ENCODE data around the gene CRACR2B. TPM values are rescaled to one million over a fixed set of nuclear protein-coding genes. Genes with fewer than 3 reads are reported as not detected.

Gene CRACR2B
- total RNA-seq, 1 experiment from 2014 or later, result 132 TPM

DNA sequence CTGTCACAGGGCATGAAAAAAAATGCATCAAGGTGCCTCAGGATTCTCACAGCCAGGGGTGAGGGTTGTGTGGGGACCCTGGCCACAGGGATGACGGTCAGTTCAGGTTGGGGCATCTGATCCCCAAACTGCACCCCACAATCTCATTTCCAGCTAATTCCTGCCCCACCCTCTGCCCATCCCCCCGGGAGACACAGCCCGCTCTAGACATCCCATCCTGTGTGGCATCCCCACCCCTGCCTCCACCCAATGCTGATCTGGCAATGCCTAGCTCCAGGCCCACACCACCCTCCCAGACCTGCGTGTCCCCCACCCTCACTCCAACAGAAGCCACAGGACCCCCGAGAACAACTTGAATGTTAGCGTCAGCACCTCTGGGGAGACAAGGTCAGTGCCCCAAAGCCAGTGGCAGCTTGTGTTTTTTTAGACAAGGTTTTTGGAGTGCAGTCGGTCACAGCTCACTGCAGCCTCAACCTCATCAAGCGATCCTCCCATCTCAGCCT lies 40.2 kb downstream of the CRACR2B start:
- Histone ChIP-seq H3K36me3 (ENCODE audit: control insufficient read depth, insufficient read depth, low read length) (no peaks in the 10 kb centered on the region), H3K9me3 (ENCODE audit: control insufficient read depth, insufficient read depth, low read depth, low read length) (no peaks in the 10 kb centered on the region), H3K27me3 (ENCODE audit: control insufficient read depth, insufficient read depth, low read length) (no peaks in the 10 kb centered on the region), H3K4me1 (ENCODE audit: control insufficient read depth, insufficient read depth, low read length) (peaks cover 52% of the 10 kb centered on the region), H3K4me3 (ENCODE audit: low read depth in 2 of 2, low read length in 2 of 2) (no peak overlapping the region), H3K27ac (ENCODE audit: low read length) (no peak overlapping the region)
- in situ Hi-C loops (cut with HindIII; ENCODE audit: low pct_unique_long_range_greater_than_20kb, low sequenced_read_pairs), result no loop called here
- ChIA-PET POLR2A (no interaction called here), CTCF (interaction anchor here (0.6 to 1.2 kb wide), 3 partner anchors 171 to 184 kb away, joined by 4 to 6 read pairs (median 6); no protein-coding TSS in a partner anchor)
- TF ChIP-seq POLR2AphosphoS5 (IDR thresholded peaks at IDR 0.05; ENCODE audit: low read depth, low read length) (peak; percentile 72), SIN3A (IDR thresholded peaks at IDR 0.05; ENCODE audit: borderline replicate concordance, insufficient read depth, low read depth, low read length) (peak; percentile 77; the same call in 1 of the 2 replicates), TCF7L2 (IDR thresholded peaks at IDR 0.05; ENCODE audit: low read depth, low read length) (no peak)
- TF ChIP-seq, protein P1, sequence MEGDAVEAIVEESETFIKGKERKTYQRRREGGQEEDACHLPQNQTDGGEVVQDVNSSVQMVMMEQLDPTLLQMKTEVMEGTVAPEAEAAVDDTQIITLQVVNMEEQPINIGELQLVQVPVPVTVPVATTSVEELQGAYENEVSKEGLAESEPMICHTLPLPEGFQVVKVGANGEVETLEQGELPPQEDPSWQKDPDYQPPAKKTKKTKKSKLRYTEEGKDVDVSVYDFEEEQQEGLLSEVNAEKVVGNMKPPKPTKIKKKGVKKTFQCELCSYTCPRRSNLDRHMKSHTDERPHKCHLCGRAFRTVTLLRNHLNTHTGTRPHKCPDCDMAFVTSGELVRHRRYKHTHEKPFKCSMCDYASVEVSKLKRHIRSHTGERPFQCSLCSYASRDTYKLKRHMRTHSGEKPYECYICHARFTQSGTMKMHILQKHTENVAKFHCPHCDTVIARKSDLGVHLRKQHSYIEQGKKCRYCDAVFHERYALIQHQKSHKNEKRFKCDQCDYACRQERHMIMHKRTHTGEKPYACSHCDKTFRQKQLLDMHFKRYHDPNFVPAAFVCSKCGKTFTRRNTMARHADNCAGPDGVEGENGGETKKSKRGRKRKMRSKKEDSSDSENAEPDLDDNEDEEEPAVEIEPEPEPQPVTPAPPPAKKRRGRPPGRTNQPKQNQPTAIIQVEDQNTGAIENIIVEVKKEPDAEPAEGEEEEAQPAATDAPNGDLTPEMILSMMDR (IDR thresholded peaks at IDR 0.05), result no peak
- TF ChIP-seq, protein P2, sequence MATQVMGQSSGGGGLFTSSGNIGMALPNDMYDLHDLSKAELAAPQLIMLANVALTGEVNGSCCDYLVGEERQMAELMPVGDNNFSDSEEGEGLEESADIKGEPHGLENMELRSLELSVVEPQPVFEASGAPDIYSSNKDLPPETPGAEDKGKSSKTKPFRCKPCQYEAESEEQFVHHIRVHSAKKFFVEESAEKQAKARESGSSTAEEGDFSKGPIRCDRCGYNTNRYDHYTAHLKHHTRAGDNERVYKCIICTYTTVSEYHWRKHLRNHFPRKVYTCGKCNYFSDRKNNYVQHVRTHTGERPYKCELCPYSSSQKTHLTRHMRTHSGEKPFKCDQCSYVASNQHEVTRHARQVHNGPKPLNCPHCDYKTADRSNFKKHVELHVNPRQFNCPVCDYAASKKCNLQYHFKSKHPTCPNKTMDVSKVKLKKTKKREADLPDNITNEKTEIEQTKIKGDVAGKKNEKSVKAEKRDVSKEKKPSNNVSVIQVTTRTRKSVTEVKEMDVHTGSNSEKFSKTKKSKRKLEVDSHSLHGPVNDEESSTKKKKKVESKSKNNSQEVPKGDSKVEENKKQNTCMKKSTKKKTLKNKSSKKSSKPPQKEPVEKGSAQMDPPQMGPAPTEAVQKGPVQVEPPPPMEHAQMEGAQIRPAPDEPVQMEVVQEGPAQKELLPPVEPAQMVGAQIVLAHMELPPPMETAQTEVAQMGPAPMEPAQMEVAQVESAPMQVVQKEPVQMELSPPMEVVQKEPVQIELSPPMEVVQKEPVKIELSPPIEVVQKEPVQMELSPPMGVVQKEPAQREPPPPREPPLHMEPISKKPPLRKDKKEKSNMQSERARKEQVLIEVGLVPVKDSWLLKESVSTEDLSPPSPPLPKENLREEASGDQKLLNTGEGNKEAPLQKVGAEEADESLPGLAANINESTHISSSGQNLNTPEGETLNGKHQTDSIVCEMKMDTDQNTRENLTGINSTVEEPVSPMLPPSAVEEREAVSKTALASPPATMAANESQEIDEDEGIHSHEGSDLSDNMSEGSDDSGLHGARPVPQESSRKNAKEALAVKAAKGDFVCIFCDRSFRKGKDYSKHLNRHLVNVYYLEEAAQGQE (IDR thresholded peaks at IDR 0.05; ENCODE audit: insufficient read depth in 1 of 2, low read depth in 2 of 2, low read length in 1 of 2), result no peak
- DNase-seq (ENCODE audit: low read depth, low spot score) (no peak), ATAC-seq (no peak)
- no TSS peak for BruUV-seq (replicated peaks)
- intact Hi-C loops (cut with micrococcal nuclease; ENCODE audit: unreplicated experiment), result no loop called here

DNA sequence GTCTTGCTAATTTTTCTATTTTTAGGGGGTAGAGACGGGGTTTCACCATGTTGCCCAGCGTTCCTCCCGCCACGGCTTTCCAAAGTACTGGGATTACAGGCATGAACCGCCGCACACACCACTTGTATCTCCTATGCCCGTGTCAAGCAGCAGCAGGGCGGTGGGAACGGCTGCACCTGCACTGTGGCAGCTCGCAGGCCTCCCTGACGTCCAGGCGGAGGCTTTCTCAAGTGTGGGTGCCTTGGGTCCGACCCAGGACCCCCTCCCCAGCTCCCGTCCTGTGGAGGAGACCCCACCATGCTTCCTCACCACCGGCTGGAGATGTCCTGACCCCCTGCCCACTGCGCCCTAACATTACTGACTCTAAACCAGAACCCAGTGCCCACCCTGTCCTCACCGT lies 40.7 kb downstream of the CRACR2B start:
- no peaks in the 10 kb centered on the region for H3K27me3 ChIP-seq (ENCODE audit: control insufficient read depth, insufficient read depth, low read length)
- BruUV-seq (replicated peaks), result TSS peak; percentile 62
- intact Hi-C loops (cut with micrococcal nuclease; ENCODE audit: unreplicated experiment) (no loop called here), in situ Hi-C loops (cut with HindIII; ENCODE audit: low pct_unique_long_range_greater_than_20kb, low sequenced_read_pairs) (no loop called here)
- DNase-seq (ENCODE audit: low read depth, low spot score), result no peak
- TF ChIP-seq, protein P1 (IDR thresholded peaks at IDR 0.05), result no peak
- TF ChIP-seq, protein P2 (IDR thresholded peaks at IDR 0.05; ENCODE audit: insufficient read depth in 1 of 2, low read depth in 2 of 2, low read length in 1 of 2), result 0 out of 4 replicates have a peak, but pooled peaks of 1 of the 2 experiments have one; percentile 2
- TF ChIP-seq TCF7L2 (IDR thresholded peaks at IDR 0.05; ENCODE audit: low read depth, low read length) (no peak), POLR2AphosphoS5 (IDR thresholded peaks at IDR 0.05; ENCODE audit: low read depth, low read length) (no peak)
- H3K4me1 ChIP-seq (ENCODE audit: control insufficient read depth, insufficient read depth, low read length), result peaks cover 47% of the 10 kb centered on the region
- H3K4me3 ChIP-seq (ENCODE audit: low read depth in 2 of 2, low read length in 2 of 2), result no peak overlapping the region
- H3K27ac ChIP-seq (ENCODE audit: low read length), result no peak overlapping the region
- ChIA-PET POLR2A (no interaction called here), CTCF (interaction anchor here (0.6 to 1.2 kb wide), 2 partner anchors 180 to 183 kb away, joined by 4 to 6 read pairs; no protein-coding TSS in a partner anchor)
- no peak for ATAC-seq
- no peaks in the 10 kb centered on the region for H3K9me3 ChIP-seq (ENCODE audit: control insufficient read depth, insufficient read depth, low read depth, low read length)
- H3K36me3 ChIP-seq (ENCODE audit: control insufficient read depth, insufficient read depth, low read length), result no peaks in the 10 kb centered on the region

Data from Panc1 (cell line).